GM12872 (cell line): Measurements from ENCODE around the gene ICAM3.

Source experiments
- TF ChIP-seq, protein P1 (sequence below): IDR thresholded peaks from 3 replicates; pipeline ENCODE4 v1.5.1; 2011; ENCODE audit warnings: low read depth, mild to moderate bottlenecking, low read length, moderate library complexity; ENCODE audit not compliant: insufficient read depth

Gene ICAM3

DNA sequence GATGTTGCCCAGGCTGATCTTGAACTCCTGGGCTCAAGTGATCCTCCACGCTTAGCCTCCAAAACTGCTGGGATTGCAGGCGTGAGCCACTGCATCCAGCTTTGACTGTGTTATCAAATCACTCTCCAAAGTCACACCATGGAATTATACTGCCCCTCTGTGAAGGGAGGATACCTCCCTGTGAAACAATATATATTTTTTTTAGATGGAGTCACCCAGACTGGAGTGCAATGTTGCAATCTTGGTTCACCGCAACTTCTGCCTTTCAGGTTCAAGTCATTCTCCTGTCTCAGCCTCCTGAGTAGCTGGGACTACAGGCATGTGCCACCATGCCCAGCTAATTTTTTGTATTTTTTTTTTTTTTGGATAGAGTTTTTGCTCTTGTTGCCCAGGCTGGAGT is 33.3 kb upstream of the ICAM3 start:
- TF ChIP-seq, protein P1, sequence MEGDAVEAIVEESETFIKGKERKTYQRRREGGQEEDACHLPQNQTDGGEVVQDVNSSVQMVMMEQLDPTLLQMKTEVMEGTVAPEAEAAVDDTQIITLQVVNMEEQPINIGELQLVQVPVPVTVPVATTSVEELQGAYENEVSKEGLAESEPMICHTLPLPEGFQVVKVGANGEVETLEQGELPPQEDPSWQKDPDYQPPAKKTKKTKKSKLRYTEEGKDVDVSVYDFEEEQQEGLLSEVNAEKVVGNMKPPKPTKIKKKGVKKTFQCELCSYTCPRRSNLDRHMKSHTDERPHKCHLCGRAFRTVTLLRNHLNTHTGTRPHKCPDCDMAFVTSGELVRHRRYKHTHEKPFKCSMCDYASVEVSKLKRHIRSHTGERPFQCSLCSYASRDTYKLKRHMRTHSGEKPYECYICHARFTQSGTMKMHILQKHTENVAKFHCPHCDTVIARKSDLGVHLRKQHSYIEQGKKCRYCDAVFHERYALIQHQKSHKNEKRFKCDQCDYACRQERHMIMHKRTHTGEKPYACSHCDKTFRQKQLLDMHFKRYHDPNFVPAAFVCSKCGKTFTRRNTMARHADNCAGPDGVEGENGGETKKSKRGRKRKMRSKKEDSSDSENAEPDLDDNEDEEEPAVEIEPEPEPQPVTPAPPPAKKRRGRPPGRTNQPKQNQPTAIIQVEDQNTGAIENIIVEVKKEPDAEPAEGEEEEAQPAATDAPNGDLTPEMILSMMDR: no peak

DNA sequence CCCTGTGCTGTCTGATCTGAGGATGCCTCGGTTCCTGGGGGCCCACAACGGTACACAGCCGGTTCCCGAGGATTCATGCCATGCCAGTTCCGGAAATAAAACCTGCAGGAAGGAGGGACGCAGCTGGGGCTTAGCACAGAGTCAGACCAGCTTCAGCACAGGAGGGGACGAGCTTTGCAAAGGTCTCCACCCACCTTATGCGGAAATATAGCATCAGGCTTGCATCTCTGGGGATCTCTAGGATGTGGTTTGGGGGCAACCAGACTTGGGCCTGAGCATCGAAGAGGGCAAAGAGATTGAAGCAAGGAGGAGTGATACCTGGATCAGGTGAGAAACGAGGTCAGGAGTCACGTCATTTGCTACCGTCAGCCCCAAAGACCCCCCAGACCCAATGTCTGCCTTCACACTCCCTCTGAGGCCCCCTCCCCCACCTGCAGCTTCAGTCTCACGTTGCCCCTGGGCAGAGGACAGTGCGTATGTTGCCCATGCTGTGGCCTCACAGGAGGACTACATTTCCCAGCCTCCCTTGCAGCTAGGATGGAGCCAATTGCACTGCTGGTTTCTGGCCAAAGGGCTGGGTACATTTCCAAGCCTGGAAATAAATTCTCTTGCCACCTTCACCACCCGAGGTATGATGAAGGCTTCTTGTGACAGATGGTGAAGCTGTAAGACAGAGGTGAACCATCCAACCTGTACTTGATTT is 28.8 kb upstream of the ICAM3 start:
- TF ChIP-seq, protein P1: no peak

DNA sequence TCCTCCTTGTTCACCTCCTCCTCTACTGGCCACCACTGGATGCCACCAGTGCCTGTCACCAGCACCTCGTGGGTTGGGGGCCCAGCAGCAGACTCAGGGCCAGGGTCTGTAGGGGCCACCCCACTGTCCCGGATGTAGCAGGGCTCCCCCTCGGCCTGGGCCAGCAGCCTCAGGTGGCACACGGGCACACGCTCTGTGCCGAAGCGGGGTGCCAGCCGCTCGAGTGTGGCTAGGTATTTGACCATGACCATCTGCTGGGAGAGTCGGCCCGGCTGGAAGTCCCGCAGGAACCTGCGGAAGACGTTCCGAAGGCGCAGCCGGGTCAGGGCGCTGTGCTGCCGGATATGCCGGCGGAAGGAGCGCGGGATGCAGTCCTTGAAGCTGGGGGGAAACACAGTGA is 26.1 kb upstream of the ICAM3 start:
- TF ChIP-seq, protein P1: no peak

DNA sequence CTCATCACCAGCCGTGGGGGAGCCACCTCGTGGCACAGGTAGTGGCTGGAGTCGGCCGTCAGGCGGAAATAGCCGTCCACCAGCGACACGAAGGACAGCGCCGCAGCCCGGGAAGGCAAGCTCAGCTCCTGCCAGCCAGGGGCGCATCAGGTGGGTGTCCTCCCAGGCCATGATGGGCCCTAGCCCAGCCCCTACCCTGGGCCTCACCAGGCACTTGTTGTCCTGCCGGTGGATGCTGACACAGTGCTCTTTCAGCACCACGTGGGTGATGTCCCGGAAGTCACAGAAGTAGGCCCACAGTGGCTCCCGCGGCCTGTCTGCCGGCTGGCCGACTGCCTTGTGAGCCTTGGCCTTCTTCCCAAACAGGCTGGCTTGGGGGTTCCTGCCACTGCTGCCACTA is 25.2 kb upstream of the ICAM3 start:
- TF ChIP-seq, protein P1: no peak

DNA sequence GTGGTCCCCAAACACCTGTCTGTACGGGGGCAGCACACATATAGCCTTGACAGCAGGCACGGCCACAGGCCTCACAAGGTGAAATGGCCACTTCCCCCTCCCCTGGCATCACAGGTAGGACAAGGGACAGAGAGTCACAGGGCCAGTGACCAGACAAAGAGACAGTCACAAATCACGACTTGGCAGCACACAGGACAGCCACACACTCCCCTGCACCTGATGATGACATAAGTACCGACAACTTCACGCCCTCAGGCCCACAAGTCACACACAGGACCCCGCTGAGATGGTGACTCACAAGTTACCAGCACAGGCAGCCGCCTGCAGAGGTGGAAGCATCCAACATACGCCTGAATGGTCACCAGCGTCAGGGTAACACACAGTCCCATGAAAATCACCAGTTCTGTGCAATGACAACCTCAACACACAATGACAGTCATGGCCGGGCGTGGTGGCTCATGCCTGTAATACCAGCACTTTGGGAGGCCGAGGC is 24.4 kb upstream of the ICAM3 start:
- TF ChIP-seq, protein P1: no peak

DNA sequence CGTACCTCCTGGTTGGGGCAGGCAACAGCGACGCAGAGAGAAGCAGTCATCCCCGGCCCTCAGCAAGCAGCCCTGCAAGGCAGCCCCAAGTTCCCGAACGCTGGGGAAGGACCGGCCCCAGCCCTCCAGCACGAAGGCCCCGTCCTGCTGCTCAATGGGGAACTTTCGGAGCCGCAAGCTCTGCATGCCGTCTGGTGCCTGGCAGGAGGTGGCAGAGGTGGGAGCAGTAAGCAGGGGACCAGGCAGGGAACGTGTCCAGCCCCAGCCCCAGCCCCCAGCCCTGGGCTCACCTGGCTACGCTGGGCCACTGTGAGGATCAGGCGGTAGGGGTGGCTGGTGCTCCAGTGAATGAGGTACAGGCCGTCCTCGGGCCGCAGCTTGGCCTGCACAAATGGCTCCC is 22.8 kb upstream of the ICAM3 start:
- TF ChIP-seq, protein P1: no peak

DNA sequence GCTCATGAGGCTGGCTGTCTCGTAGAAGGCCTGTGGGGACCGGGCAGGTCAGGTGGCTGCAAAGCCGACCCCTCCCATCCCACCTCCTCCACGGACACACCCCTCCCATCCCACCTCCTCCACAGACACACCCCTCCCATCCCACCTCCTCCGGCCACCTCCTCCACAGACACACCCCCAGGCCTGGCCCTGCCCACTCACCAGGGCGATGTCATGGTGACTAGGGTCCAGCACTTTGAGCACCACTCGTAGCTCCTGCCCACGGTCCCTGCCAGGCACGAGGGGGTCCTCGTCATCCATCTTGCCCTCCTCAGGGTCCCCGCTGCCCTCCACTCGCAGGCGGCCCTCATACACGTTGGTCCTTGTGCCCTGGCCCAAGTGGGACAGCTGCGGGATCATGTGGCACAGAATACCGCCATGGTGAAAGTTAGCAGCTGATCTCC is 22.2 kb upstream of the ICAM3 start:
- TF ChIP-seq, protein P1: no peak
